ENCODE results near the gene THAP8.

GRCh38 chr19:35990156-35990555 lies 63.9 kb downstream of the THAP8 start:
- no peak for TF ChIP-seq CREB1 (IDR thresholded peaks at IDR 0.05)
- TF ChIP-seq, protein P1, sequence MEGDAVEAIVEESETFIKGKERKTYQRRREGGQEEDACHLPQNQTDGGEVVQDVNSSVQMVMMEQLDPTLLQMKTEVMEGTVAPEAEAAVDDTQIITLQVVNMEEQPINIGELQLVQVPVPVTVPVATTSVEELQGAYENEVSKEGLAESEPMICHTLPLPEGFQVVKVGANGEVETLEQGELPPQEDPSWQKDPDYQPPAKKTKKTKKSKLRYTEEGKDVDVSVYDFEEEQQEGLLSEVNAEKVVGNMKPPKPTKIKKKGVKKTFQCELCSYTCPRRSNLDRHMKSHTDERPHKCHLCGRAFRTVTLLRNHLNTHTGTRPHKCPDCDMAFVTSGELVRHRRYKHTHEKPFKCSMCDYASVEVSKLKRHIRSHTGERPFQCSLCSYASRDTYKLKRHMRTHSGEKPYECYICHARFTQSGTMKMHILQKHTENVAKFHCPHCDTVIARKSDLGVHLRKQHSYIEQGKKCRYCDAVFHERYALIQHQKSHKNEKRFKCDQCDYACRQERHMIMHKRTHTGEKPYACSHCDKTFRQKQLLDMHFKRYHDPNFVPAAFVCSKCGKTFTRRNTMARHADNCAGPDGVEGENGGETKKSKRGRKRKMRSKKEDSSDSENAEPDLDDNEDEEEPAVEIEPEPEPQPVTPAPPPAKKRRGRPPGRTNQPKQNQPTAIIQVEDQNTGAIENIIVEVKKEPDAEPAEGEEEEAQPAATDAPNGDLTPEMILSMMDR (IDR thresholded peaks at IDR 0.05; ENCODE audit: control extremely low read depth in 1 of 3, insufficient read depth in 1 of 3, low read depth in 1 of 3, low read length in 3 of 3) = no peak
- no peak for TF ChIP-seq RNF2 (IDR thresholded peaks at IDR 0.05; ENCODE audit: borderline replicate concordance, low read depth, low read length, missing control alignments, poor library complexity, severe bottlenecking)
- no peak for TF ChIP-seq POU5F1 (IDR thresholded peaks at IDR 0.05; ENCODE audit: low read depth, low read length)
- TF ChIP-seq, protein P2, sequence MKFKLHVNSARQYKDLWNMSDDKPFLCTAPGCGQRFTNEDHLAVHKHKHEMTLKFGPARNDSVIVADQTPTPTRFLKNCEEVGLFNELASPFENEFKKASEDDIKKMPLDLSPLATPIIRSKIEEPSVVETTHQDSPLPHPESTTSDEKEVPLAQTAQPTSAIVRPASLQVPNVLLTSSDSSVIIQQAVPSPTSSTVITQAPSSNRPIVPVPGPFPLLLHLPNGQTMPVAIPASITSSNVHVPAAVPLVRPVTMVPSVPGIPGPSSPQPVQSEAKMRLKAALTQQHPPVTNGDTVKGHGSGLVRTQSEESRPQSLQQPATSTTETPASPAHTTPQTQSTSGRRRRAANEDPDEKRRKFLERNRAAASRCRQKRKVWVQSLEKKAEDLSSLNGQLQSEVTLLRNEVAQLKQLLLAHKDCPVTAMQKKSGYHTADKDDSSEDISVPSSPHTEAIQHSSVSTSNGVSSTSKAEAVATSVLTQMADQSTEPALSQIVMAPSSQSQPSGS (IDR thresholded peaks at IDR 0.05; ENCODE audit: low read length) = no peak
- TF ChIP-seq TAF1 (IDR thresholded peaks at IDR 0.05; ENCODE audit: low read depth, low read length) = no peak
- no peak for TF ChIP-seq POLR2A (IDR thresholded peaks at IDR 0.05; ENCODE audit: control extremely low read depth in 1 of 2, low read depth in 2 of 2, low read length in 2 of 2)

All from H1 (cell line).